Endothelial cell of umbilical vein (primary cell): ENCODE results near the gene KDSR.

ENCODE experiments used
- EZH2 ChIP-seq: IDR thresholded peaks from 2 replicates; pipeline ENCODE4 v1.6.1; 2012; ENCODE audit warnings: borderline replicate concordance, low read depth, mild to moderate bottlenecking, moderate library complexity, low read length, inconsistent platforms; ENCODE audit not compliant: severe bottlenecking
- MYC ChIP-seq: IDR thresholded peaks from one replicate; pipeline ENCODE4 v1.6.1; 2011; ENCODE audit warnings: mild to moderate bottlenecking, low read depth, low read length
- POLR2AphosphoS5 ChIP-seq: IDR thresholded peaks from 2 replicates; pipeline ENCODE4 v1.6.1; 2012; ENCODE audit warnings: low read depth, mild to moderate bottlenecking, control low read depth, low read length, moderate library complexity; ENCODE audit not compliant: insufficient read depth
- TF ChIP-seq, protein P1 (sequence below), 2 donors: IDR thresholded peaks; 1 replicate in 1 of 2; 2 replicates in 1 of 2; pipeline ENCODE4 v1.5.1; 2011; ENCODE audit warnings: low read length in 2 of 2, mild to moderate bottlenecking in 2 of 2, moderate library complexity in 2 of 2, control low read depth in 1 of 2, inconsistent platforms in 1 of 2, low read depth in 1 of 2; ENCODE audit not compliant: insufficient read depth in 1 of 2; ENCODE audit errors: extremely low read depth in 1 of 2

DNA sequence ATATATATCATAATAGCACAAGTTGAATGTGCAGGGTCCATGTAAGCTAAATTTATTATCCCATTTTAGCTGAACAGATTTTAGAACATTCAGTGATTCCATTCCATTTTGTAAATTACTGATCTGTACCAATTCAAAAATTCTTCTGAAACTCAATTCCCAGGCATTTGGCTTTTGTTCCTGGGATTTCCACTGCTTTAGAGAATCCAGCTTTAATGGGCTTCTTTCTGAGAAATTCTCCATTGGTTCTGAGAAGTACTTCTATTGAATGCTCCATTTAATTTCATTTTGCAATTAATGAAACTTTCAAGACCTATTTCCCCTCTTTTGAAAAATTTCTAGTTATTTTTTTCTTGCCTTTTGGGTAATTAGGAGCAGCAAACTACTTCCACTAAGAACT lies 84.2 kb downstream of the KDSR start:
- TF ChIP-seq POLR2AphosphoS5 = no peak
- TF ChIP-seq, protein P1, sequence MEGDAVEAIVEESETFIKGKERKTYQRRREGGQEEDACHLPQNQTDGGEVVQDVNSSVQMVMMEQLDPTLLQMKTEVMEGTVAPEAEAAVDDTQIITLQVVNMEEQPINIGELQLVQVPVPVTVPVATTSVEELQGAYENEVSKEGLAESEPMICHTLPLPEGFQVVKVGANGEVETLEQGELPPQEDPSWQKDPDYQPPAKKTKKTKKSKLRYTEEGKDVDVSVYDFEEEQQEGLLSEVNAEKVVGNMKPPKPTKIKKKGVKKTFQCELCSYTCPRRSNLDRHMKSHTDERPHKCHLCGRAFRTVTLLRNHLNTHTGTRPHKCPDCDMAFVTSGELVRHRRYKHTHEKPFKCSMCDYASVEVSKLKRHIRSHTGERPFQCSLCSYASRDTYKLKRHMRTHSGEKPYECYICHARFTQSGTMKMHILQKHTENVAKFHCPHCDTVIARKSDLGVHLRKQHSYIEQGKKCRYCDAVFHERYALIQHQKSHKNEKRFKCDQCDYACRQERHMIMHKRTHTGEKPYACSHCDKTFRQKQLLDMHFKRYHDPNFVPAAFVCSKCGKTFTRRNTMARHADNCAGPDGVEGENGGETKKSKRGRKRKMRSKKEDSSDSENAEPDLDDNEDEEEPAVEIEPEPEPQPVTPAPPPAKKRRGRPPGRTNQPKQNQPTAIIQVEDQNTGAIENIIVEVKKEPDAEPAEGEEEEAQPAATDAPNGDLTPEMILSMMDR (IDR thresholded peaks at IDR 0.05; ENCODE audit: extremely low read depth in 1 of 2, insufficient read depth in 1 of 2, low read depth in 1 of 2, low read length in 2 of 2) = no peak
- no peak for TF ChIP-seq EZH2
- no peak for TF ChIP-seq MYC
